ENCODE measurements around the gene RLN3.

RLN3 gene

DNA sequence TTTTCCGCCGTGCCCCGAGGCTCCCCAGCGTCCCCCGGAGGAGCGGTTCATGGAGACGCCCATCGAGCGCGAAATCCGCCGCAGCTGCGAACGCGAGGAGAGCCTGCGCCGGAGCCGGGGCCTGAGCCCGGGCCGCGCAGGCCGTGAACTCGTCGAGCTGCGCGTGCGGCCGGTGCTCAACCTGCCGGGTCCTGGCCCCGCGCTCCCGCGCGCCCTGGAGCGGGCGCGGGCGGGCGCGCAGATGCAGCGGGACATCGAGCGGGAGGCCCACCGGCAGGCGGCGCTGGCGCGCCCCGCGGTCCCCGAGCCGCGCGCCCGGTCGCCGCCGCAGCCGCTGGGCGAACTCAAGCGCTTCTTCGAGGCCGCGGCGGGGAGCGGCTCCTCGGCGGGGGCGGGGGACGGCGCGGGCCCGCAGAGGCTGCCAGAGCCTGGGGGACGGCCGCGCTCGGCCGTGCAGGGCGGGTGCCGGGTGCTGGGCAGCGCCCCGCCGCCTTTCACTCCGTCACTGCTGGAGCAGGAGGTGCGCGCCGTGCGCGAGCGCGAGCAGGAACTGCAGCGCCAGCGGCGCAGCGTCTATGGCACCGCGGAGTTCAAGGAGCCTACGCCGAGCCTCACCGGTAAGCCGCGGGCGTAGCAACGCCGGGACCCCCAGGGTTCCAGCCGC is 45.4 kb downstream of the RLN3 start:
- peaks cover 57% of the 10 kb centered on the region for H3K27me3 Mint-ChIP-seq (ENCODE audit: low read depth, poor library complexity)
- H3K27ac Mint-ChIP-seq: no peak overlapping the region
- peak; percentile 88 for DNase-seq
- no peaks in the 10 kb centered on the region for H3K36me3 Mint-ChIP-seq (ENCODE audit: low read depth)
- TF ChIP-seq CTCF (IDR thresholded peaks at IDR 0.05): no peak
- peak overlapping the region; percentile 96 for H3K4me3 Mint-ChIP-seq
- peaks cover 14% of the 10 kb centered on the region for H3K4me1 Mint-ChIP-seq
- no peaks in the 10 kb centered on the region for H3K9me3 Mint-ChIP-seq

GRCh38 chr19:14073925-14074838 is 46.2 kb downstream of the RLN3 start:
- H3K9me3 Mint-ChIP-seq: no peaks in the 10 kb centered on the region
- peak overlapping the region; percentile 96 for H3K4me3 Mint-ChIP-seq
- H3K4me1 Mint-ChIP-seq: peaks cover 14% of the 10 kb centered on the region
- no peak for TF ChIP-seq CTCF (IDR thresholded peaks at IDR 0.05)
- H3K36me3 Mint-ChIP-seq (ENCODE audit: low read depth): no peaks in the 10 kb centered on the region
- peak; percentile 37 for DNase-seq
- peak overlapping the region; percentile 25 for H3K27ac Mint-ChIP-seq
- H3K27me3 Mint-ChIP-seq (ENCODE audit: low read depth, poor library complexity): peaks cover 59% of the 10 kb centered on the region

DNA sequence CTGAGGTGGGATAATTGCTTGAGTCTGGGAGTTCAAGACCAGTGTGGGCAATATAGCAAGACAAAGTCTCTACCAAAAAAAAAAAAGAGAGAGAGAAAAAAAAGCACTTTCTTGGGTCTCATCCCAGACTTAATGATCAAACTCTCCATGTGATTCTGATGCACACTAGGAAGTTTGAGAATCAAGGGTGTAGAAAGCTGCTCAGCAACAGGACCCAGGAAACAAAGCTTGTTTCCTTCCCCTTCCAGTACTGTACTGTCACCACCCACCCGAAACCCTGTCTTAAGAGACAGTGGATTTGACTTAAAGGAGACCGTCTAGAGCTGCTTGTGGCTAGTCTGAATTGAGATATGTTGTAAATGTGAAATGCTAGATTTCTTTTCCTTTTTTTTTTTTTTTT is 50.5 kb downstream of the RLN3 start:
- TF ChIP-seq CTCF (IDR thresholded peaks at IDR 0.05): no peak
- Mint-ChIP-seq H3K4me1 (peaks cover 27% of the 10 kb centered on the region), H3K27me3 (ENCODE audit: low read depth, poor library complexity) (peaks cover 32% of the 10 kb centered on the region), H3K27ac (no peak overlapping the region), H3K36me3 (ENCODE audit: low read depth) (no peaks in the 10 kb centered on the region), H3K9me3 (no peaks in the 10 kb centered on the region), H3K4me3 (no peak overlapping the region)
- no peak for DNase-seq
